Measurements from ENCODE around the gene SLC4A7. TPM values are rescaled to one million over a fixed set of nuclear protein-coding genes. Genes with fewer than 3 reads are reported as not detected.

SLC4A7 gene
- total and polyA plus RNA-seq, 2 donors (not counting 1 experiment from before 2014, with no cell fraction given), result 9.4 to 46.9 TPM

GRCh38 chr3:27345493-27345892, 138.7 kb downstream of the SLC4A7 start:
- Mint-ChIP-seq H3K27me3 (no peaks in the 10 kb centered on the region), H3K9me3 (ENCODE audit: insufficient read depth) (no peaks in the 10 kb centered on the region), H3K27ac (no peak overlapping the region), H3K4me1 (peaks cover 8% of the 10 kb centered on the region), H3K4me3 (no peak overlapping the region)
- Histone ChIP-seq H4K20me1 (ENCODE audit: control insufficient read depth, insufficient read depth, low read length, poor library complexity, severe bottlenecking) (no peaks in the 10 kb centered on the region), H2AFZ (ENCODE audit: insufficient read depth, low read depth, low read length, poor library complexity, severe bottlenecking) (no peak overlapping the region), H3K4me1 (ENCODE audit: control insufficient read depth in 2 of 2, insufficient read depth in 2 of 2, low read length in 2 of 2) (no peaks in the 10 kb centered on the region), H3K36me3 (replicated peaks in 1 of 2; ENCODE audit: control extremely low read depth in 1 of 2, control insufficient read depth in 1 of 2, extremely low read depth in 1 of 2, insufficient read depth in 2 of 2, low read length in 1 of 2) (no peaks in the 10 kb centered on the region), H3K4me2 (replicated peaks; ENCODE audit: low read depth, low read length, poor library complexity, severe bottlenecking) (no peak overlapping the region), H3K9me3 (ENCODE audit: control extremely low read depth in 1 of 3, control insufficient read depth in 2 of 3, insufficient read depth in 1 of 3, low read length in 2 of 3) (no peaks in the 10 kb centered on the region), H3K9ac (ENCODE audit: low read length) (no peak overlapping the region), H3K79me2 (ENCODE audit: control insufficient read depth, insufficient read depth, low read length) (no peaks in the 10 kb centered on the region), H3K27me3 (replicated peaks in 1 of 4; ENCODE audit: control extremely low read depth in 1 of 4, control insufficient read depth in 3 of 4, insufficient read depth in 4 of 4, low read length in 3 of 4) (no peaks in the 10 kb centered on the region), H3K27ac (ENCODE audit: low read length in 2 of 2) (no peak overlapping the region), H3K4me3 (ENCODE audit: control extremely low read depth in 1 of 5, extremely low read depth in 1 of 5, insufficient read depth in 1 of 5, low read depth in 2 of 5, low read length in 4 of 5) (no peak overlapping the region)
- intact Hi-C loops (cut with micrococcal nuclease), result no loop called here
- ChIA-PET CTCF (no interaction called here), POLR2A (no interaction called here)
- no peak for ATAC-seq (ENCODE audit: low read depth)
- no peak for TF ChIP-seq EZH2 (IDR thresholded peaks at IDR 0.05; ENCODE audit: borderline replicate concordance, insufficient read depth, low read depth, low read length, poor library complexity, severe bottlenecking)
- no peak for TF ChIP-seq CTCF (IDR thresholded peaks at IDR 0.05)
- 6% methylated on average over 4 of the region's 5 CpGs for WGBS (ENCODE audit: insufficient coverage)
- no peak for DNase-seq

- Histone ChIP-seq H3K36me3 (replicated peaks in 1 of 2; ENCODE audit: control extremely low read depth in 1 of 2, control insufficient read depth in 1 of 2, extremely low read depth in 1 of 2, insufficient read depth in 2 of 2, low read length in 1 of 2) (no peaks in the 10 kb centered on the region), H3K4me3 (ENCODE audit: control extremely low read depth in 1 of 5, extremely low read depth in 1 of 5, insufficient read depth in 1 of 5, low read depth in 2 of 5, low read length in 4 of 5) (no peak overlapping the region), H2AFZ (ENCODE audit: insufficient read depth, low read depth, low read length, poor library complexity, severe bottlenecking) (no peak overlapping the region), H3K27ac (ENCODE audit: low read length in 2 of 2) (no peak overlapping the region), H4K20me1 (ENCODE audit: control insufficient read depth, insufficient read depth, low read length, poor library complexity, severe bottlenecking) (no peaks in the 10 kb centered on the region), H3K79me2 (ENCODE audit: control insufficient read depth, insufficient read depth, low read length) (no peaks in the 10 kb centered on the region), H3K9me3 (ENCODE audit: control extremely low read depth in 1 of 3, control insufficient read depth in 2 of 3, insufficient read depth in 1 of 3, low read length in 2 of 3) (no peaks in the 10 kb centered on the region), H3K4me1 (ENCODE audit: control insufficient read depth in 2 of 2, insufficient read depth in 2 of 2, low read length in 2 of 2) (no peaks in the 10 kb centered on the region), H3K4me2 (replicated peaks; ENCODE audit: low read depth, low read length, poor library complexity, severe bottlenecking) (no peak overlapping the region), H3K27me3 (replicated peaks in 1 of 4; ENCODE audit: control extremely low read depth in 1 of 4, control insufficient read depth in 3 of 4, insufficient read depth in 4 of 4, low read length in 3 of 4) (no peaks in the 10 kb centered on the region), H3K9ac (ENCODE audit: low read length) (no peak overlapping the region)
- Mint-ChIP-seq H3K4me3 (no peak overlapping the region), H3K9me3 (ENCODE audit: insufficient read depth) (no peaks in the 10 kb centered on the region), H3K27me3 (no peaks in the 10 kb centered on the region), H3K4me1 (peaks cover 11% of the 10 kb centered on the region), H3K27ac (no peak overlapping the region)
- intact Hi-C loops (cut with micrococcal nuclease), result no loop called here
- DNase-seq (no peak), ATAC-seq (ENCODE audit: low read depth) (no peak)
- WGBS (ENCODE audit: insufficient coverage), result 80% methylated on average over 1 of the region's 2 CpGs
- CTCF ChIA-PET, result no interaction called here
- no peak for TF ChIP-seq CTCF (IDR thresholded peaks at IDR 0.05)
- TF ChIP-seq EZH2 (IDR thresholded peaks at IDR 0.05; ENCODE audit: borderline replicate concordance, insufficient read depth, low read depth, low read length, poor library complexity, severe bottlenecking), result no peak
- POLR2A ChIA-PET, result no interaction called here
Observed at GRCh38 chr3:27345045-27345444, 139.1 kb downstream of the SLC4A7 start.
